Measurements from ENCODE around the gene PCSK6. TPM values are rescaled to one million over a fixed set of nuclear protein-coding genes. Genes with fewer than 3 reads are reported as not detected.

PCSK6 gene
- total RNA-seq, 2 experiments from 2014 or later = 2.7 to 3.0 TPM

GRCh38 chr15:101355678-101356464, 133.6 kb downstream of the PCSK6 start:
- POLR2A ChIA-PET = interaction anchor here (0.6 kb wide), 1 partner anchor 110 kb away, joined by 3 read pairs; no protein-coding TSS in a partner anchor
- no peak overlapping the region for H3K27ac Mint-ChIP-seq
- DNase-seq (no peak), ATAC-seq (no peak)
- intact Hi-C loops (cut with micrococcal nuclease) = no loop called here
- no peaks in the 10 kb centered on the region for H3K36me3 Mint-ChIP-seq (ENCODE audit: low read depth)
- no peak overlapping the region for H3K4me3 Mint-ChIP-seq
- CTCF ChIA-PET = no interaction called here
- H3K4me1 Mint-ChIP-seq (ENCODE audit: low read depth) = no peaks in the 10 kb centered on the region
- no peak for TF ChIP-seq CTCF (IDR thresholded peaks at IDR 0.05)
- H3K27me3 Mint-ChIP-seq = peaks cover 3% of the 10 kb centered on the region
- no peaks in the 10 kb centered on the region for H3K9me3 Mint-ChIP-seq

GRCh38 chr15:101354891-101355623, 134.4 kb downstream of the PCSK6 start:
- DNase-seq (no peak), ATAC-seq (no peak)
- Mint-ChIP-seq H3K36me3 (ENCODE audit: low read depth) (no peaks in the 10 kb centered on the region), H3K4me1 (ENCODE audit: low read depth) (no peaks in the 10 kb centered on the region), H3K4me3 (no peak overlapping the region), H3K27me3 (peaks cover 3% of the 10 kb centered on the region), H3K9me3 (no peaks in the 10 kb centered on the region), H3K27ac (no peak overlapping the region)
- POLR2A ChIA-PET = no interaction called here
- no peak for TF ChIP-seq CTCF (IDR thresholded peaks at IDR 0.05)
- intact Hi-C loops (cut with micrococcal nuclease) = no loop called here
- CTCF ChIA-PET = no interaction called here

GRCh38 chr15:101353240-101353639, 136.3 kb downstream of the PCSK6 start:
- TF ChIP-seq CTCF (IDR thresholded peaks at IDR 0.05) = no peak
- CTCF ChIA-PET = no interaction called here
- DNase-seq (no peak), ATAC-seq (no peak)
- H3K9me3 Mint-ChIP-seq = no peaks in the 10 kb centered on the region
- POLR2A ChIA-PET = no interaction called here
- H3K27ac Mint-ChIP-seq = no peak overlapping the region
- intact Hi-C loops (cut with micrococcal nuclease) = no loop called here
- no peaks in the 10 kb centered on the region for H3K4me1 Mint-ChIP-seq (ENCODE audit: low read depth)
- no peaks in the 10 kb centered on the region for H3K36me3 Mint-ChIP-seq (ENCODE audit: low read depth)
- H3K4me3 Mint-ChIP-seq = no peak overlapping the region
- peaks cover 3% of the 10 kb centered on the region for H3K27me3 Mint-ChIP-seq

GRCh38 chr15:101351736-101352135, 137.8 kb downstream of the PCSK6 start:
- no peaks in the 10 kb centered on the region for H3K36me3 Mint-ChIP-seq (ENCODE audit: low read depth)
- H3K4me3 Mint-ChIP-seq = no peak overlapping the region
- H3K4me1 Mint-ChIP-seq (ENCODE audit: low read depth) = no peaks in the 10 kb centered on the region
- no peak for DNase-seq
- CTCF ChIA-PET = no interaction called here
- no peaks in the 10 kb centered on the region for H3K9me3 Mint-ChIP-seq
- ATAC-seq = no peak
- intact Hi-C loops (cut with micrococcal nuclease) = no loop called here
- POLR2A ChIA-PET = no interaction called here
- H3K27ac Mint-ChIP-seq = no peak overlapping the region
- H3K27me3 Mint-ChIP-seq = peaks cover 6% of the 10 kb centered on the region
- TF ChIP-seq CTCF (IDR thresholded peaks at IDR 0.05) = no peak
